Parathyroid adenoma (tissue), 2 donors: ENCODE measurements around the gene TAF4.

ENCODE experiments used
- H2AFZ ChIP-seq: fragments of 300-600 bp; sonication (generic); one replicate; pipeline ENCODE4 v1.7.0; 2017; ENCODE audit warnings: antibody characterized with exemption, mild to moderate bottlenecking
- H3K27ac ChIP-seq: fragments of 300-600 bp; sonication (generic); one replicate; pipeline ENCODE4 v1.7.0; 2017
- H3K27me3 ChIP-seq: fragments of 300-600 bp; sonication (generic); one replicate; pipeline ENCODE4 v1.7.0; 2017; ENCODE audit warnings: low read length; ENCODE audit not compliant: control insufficient read depth, insufficient read depth
- H3K36me3 ChIP-seq: fragments of 300-600 bp; sonication (generic); one replicate; pipeline ENCODE4 v1.7.0; 2017; ENCODE audit warnings: low read length; ENCODE audit not compliant: control insufficient read depth, insufficient read depth
- H3K4me1 ChIP-seq: fragments of 300-600 bp; sonication (generic); one replicate; pipeline ENCODE4 v1.7.0; 2017; ENCODE audit warnings: control low read depth
- H3K4me2 ChIP-seq: fragments of 300-600 bp; sonication (generic); one replicate; pipeline ENCODE4 v1.7.0; 2017; ENCODE audit warnings: low read length
- H3K4me3 ChIP-seq: fragments of 300-600 bp; sonication (generic); one replicate; pipeline ENCODE4 v1.7.0; 2017; ENCODE audit warnings: low read depth, low read length
- H3K79me2 ChIP-seq: fragments of 300-600 bp; sonication (generic); one replicate; pipeline ENCODE4 v1.7.0; 2017; ENCODE audit warnings: control low read depth
- H3K9ac ChIP-seq: fragments of 300-600 bp; sonication (generic); one replicate; pipeline ENCODE4 v1.7.0; 2017; ENCODE audit warnings: mild to moderate bottlenecking
- H3K9me3 ChIP-seq: fragments of 300-600 bp; sonication (generic); one replicate; pipeline ENCODE4 v1.7.0; 2017; ENCODE audit warnings: low read length; ENCODE audit not compliant: control insufficient read depth
- CTCF ChIP-seq: fragments of 300-600 bp; sonication (generic); IDR thresholded peaks from one replicate; pipeline ENCODE4 v1.7.0; 2017; ENCODE audit warnings: antibody characterized with exemption, mild to moderate bottlenecking
- donor health status: primary hyperparathyroidism.

TAF4 gene

DNA sequence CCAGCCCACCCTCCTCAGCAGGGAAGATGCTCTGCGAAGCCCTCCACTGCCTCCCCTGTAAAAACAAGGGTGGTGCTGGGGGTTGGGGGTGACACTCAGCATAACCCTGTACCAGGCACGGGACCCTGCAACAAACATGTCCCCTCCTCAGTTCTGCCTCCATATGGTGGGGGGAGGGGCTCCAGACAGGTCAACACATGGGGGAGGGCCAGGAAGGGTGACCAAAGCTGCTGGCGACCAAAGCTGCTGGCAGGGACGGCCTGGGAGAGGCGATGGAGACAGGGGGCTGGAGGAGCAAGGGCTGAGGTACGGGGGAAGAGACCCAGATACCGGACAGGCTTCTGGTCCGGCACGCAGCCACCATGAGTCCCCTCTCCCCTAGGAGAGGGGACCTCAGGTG, 123.2 kb downstream of the TAF4 start:
- Histone ChIP-seq H3K27me3 (peaks cover 4% of the 10 kb centered on the region), H3K36me3 (no peaks in the 10 kb centered on the region), H3K4me2 (no peak overlapping the region), H2AFZ (no peak overlapping the region), H3K4me3 (no peak overlapping the region), H3K79me2 (no peaks in the 10 kb centered on the region), H3K9ac (no peak overlapping the region), H3K4me1 (no peaks in the 10 kb centered on the region), H3K9me3 (no peaks in the 10 kb centered on the region), H3K27ac (no peak overlapping the region)
- no peak for TF ChIP-seq CTCF

- H3K9ac ChIP-seq: no peak overlapping the region
- H3K79me2 ChIP-seq: no peaks in the 10 kb centered on the region
- H3K4me1 ChIP-seq: no peaks in the 10 kb centered on the region
- no peak overlapping the region for H3K27ac ChIP-seq
- H3K9me3 ChIP-seq: no peaks in the 10 kb centered on the region
- no peaks in the 10 kb centered on the region for H3K36me3 ChIP-seq
- TF ChIP-seq CTCF: no peak
- no peak overlapping the region for H3K4me2 ChIP-seq
- H2AFZ ChIP-seq: no peak overlapping the region
- H3K27me3 ChIP-seq: peaks cover 4% of the 10 kb centered on the region
- H3K4me3 ChIP-seq: no peak overlapping the region
These were observed 123.8 kb downstream of the TAF4 start for GRCh38 chr20:61941721-61942405.

GRCh38 chr20:61940976-61941720, 124.5 kb downstream of the TAF4 start:
- Histone ChIP-seq H3K9me3 (no peaks in the 10 kb centered on the region), H3K4me1 (no peaks in the 10 kb centered on the region), H3K79me2 (no peaks in the 10 kb centered on the region), H3K9ac (no peak overlapping the region), H2AFZ (no peak overlapping the region), H3K27me3 (peaks cover 4% of the 10 kb centered on the region), H3K4me2 (no peak overlapping the region), H3K36me3 (no peaks in the 10 kb centered on the region), H3K4me3 (no peak overlapping the region), H3K27ac (no peak overlapping the region)
- no peak for TF ChIP-seq CTCF

DNA sequence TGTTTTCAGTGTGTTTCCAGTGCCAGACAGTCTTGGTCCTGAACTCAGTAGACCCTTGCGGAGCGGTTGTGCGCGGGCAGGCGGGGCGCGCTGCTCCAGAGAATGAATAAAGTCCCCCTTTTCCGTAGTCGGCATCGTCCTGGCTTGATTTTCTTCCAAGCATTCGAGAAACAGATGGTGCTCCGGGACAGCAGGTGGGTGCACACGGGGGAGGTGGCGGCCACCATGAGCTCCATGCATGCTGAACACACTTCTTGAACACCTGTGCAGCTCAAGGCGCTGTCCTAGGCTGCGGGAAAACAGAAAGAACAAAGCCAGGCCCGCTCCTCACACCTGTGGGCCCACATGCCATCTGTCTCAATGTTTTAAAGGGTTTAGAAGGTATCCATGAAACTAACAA, 125.2 kb downstream of the TAF4 start:
- no peak overlapping the region for H3K9ac ChIP-seq
- no peak overlapping the region for H3K4me2 ChIP-seq
- peaks cover 4% of the 10 kb centered on the region for H3K27me3 ChIP-seq
- H3K79me2 ChIP-seq: no peaks in the 10 kb centered on the region
- no peaks in the 10 kb centered on the region for H3K4me1 ChIP-seq
- TF ChIP-seq CTCF: no peak
- H3K4me3 ChIP-seq: no peak overlapping the region
- H2AFZ ChIP-seq: no peak overlapping the region
- no peaks in the 10 kb centered on the region for H3K36me3 ChIP-seq
- H3K27ac ChIP-seq: no peak overlapping the region
- H3K9me3 ChIP-seq: no peaks in the 10 kb centered on the region
